Kidney capillary endothelial cell (primary cell): ENCODE data around the gene ZNF865.

Experiments
- DNase-seq: peaks from one replicate; pipeline ENCODE4 v3.0.0-alpha.2; 2018; ENCODE audit warnings: low spot score

Gene ZNF865

GRCh38 chr19:55658846-55659459, 53.5 kb downstream of the ZNF865 start:
- no peak for DNase-seq

GRCh38 chr19:55659822-55660221, 54.4 kb downstream of the ZNF865 start:
- DNase-seq: no peak

GRCh38 chr19:55660404-55660803, 55.0 kb downstream of the ZNF865 start:
- DNase-seq: no peak

- no peak for DNase-seq
These were observed 55.5 kb downstream of the ZNF865 start for GRCh38 chr19:55660991-55661390.

GRCh38 chr19:55661826-55662225, 56.4 kb downstream of the ZNF865 start:
- DNase-seq: no peak

- no peak for DNase-seq
These were observed 58.5 kb downstream of the ZNF865 start for GRCh38 chr19:55663846-55664536.

GRCh38 chr19:55666343-55667005, 61.0 kb downstream of the ZNF865 start:
- DNase-seq: no peak
